AG10803 (cell line): ENCODE results near the gene NEO1.
"Not testable (repeated sequence)": the region's sequence is repeated elsewhere in the genome, so short reads cannot be mapped to it uniquely, and the experiment has no call there.

Source experiments
- DNase-seq: peaks from one replicate; pipeline ENCODE4 v3.0.0; 2010; ENCODE audit warnings: low read depth
- H3K4me3 ChIP-seq: 2 replicates; pipeline ENCODE4 v1.5.1; 2011; ENCODE audit warnings: mild to moderate bottlenecking, low read length, control low read depth
- TF ChIP-seq, protein P1 (sequence below): conservative IDR thresholded peaks from 2 replicates; pipeline ENCODE4 v1.5.1; 2011; ENCODE audit warnings: mild to moderate bottlenecking, low read length, control low read depth, inconsistent platforms

The NEO1 gene

DNA sequence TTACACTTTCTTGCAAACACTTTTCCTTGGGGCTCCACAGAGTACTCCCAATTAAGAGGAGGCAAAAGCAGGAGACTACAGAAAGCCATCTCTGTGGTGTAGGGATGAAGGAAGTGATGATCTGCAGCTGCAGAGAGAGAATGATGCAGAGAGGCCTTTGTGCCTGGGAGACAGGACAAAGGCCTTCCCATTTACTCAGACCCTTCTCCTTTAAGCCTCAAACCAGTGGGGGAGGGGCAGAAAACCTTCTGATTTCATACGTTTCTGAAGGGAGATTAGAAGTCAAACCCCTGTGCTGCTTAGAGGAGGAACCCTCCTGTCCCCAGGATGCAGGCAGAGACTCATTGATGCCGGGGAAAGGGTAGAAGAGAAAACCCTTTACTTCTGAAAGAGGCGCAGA is 130.8 kb downstream of the NEO1 start:
- DNase-seq, result no peak
- TF ChIP-seq, protein P1, sequence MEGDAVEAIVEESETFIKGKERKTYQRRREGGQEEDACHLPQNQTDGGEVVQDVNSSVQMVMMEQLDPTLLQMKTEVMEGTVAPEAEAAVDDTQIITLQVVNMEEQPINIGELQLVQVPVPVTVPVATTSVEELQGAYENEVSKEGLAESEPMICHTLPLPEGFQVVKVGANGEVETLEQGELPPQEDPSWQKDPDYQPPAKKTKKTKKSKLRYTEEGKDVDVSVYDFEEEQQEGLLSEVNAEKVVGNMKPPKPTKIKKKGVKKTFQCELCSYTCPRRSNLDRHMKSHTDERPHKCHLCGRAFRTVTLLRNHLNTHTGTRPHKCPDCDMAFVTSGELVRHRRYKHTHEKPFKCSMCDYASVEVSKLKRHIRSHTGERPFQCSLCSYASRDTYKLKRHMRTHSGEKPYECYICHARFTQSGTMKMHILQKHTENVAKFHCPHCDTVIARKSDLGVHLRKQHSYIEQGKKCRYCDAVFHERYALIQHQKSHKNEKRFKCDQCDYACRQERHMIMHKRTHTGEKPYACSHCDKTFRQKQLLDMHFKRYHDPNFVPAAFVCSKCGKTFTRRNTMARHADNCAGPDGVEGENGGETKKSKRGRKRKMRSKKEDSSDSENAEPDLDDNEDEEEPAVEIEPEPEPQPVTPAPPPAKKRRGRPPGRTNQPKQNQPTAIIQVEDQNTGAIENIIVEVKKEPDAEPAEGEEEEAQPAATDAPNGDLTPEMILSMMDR, result no peak
- H3K4me3 ChIP-seq, result no peak overlapping the region

DNA sequence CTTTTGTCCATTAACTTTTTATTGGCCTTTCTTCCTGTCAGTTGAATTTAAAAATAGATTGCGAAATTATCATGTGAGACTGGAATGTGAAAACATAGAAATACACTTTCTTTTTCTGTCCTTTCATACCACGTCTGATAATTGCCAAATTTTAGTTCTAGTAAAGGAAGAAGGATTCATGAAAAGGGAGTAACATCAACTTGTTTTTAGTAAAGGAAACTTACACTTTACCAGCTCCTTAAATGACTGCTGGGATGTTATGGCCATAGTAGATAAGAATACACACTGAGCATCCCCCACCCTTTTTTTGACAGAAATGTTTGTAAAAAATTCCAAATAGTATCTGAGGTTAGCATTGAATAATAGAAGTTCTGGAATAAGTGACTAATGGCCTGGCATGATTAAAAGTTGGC is 137.9 kb downstream of the NEO1 start:
- no peak overlapping the region for H3K4me3 ChIP-seq
- DNase-seq, result peak; percentile 42
- TF ChIP-seq, protein P1, result no peak

DNA sequence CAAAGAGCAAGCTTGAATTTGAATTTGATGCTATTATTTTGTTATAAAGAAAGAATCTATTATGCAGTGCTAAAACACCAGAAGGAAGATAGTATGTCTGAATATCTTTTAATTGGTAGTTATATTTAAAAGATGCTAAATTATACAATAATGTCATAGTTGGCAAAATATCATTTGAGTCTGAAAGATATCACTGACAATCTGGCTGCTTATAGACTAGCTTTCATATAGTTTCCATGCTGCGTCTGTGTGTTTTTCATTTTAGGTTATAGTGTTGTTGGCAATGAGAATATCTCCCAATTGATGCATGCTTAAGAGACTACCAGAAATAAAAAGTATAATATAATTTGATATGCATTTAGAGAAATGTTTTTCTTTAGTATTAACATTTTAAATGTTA is 142.9 kb downstream of the NEO1 start:
- TF ChIP-seq, protein P1, result no peak
- DNase-seq, result no peak
- H3K4me3 ChIP-seq, result no peak overlapping the region

DNA sequence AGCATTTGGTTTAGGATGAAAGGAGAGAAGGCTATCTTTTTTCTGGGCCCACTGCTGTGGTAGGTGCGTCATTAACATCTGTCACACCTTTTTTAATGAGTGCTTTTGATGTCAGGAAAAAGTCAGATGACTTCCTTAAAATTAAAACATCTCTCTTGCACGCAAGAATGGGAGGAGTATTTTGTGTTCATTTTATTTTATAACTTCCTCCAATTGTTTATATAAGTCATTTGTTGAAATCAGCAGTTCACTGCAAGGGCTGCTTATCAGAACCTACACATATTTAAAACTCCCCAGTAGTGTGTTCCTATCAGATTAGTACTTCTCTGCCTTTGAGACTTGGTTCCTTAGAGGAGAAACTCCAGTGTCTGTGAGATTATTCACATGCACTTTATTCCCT is 143.8 kb downstream of the NEO1 start:
- TF ChIP-seq, protein P1, result no peak
- no peak overlapping the region for H3K4me3 ChIP-seq
- DNase-seq, result no peak

DNA sequence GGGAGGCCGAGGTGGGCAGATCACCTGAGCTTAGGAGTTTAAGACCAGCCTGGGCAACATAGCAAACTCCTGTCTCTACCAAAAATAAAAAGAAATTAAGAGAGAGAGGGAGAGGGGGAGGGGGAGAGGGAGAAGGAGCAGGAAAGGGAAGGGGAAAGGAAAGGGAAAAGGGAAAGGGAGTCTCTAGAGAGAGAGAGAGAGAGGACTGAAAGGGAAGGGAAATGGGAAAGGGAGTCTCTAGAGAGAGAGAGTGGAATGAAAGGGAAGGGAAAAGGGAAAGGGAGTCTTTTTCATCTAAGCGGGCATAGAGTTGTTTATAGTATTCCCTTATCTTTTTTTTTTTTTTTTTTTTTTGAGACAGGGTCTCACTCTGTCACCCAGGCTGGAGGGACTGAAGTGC is 148.1 kb downstream of the NEO1 start:
- DNase-seq, result no peak
- TF ChIP-seq, protein P1, result no peak

DNA sequence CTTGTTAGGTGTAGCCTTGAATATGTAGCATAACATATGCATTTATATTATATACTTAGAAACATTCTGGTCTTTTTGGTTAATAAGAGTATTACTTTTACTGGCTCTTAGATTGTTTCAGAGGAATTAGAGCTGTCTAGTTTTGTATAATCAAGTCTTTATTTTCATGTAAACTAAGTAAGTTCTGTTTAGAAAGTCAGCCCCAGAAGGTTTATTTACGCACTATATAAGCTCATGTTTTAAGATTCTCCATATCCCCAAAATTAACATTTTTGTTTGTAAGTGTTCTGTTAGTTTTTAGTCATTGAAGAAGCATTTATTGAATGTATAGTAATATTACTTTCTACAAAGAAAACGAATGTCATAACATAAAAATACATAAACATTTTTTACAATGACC is 158.4 kb downstream of the NEO1 start:
- TF ChIP-seq, protein P1, result no peak
- DNase-seq, result no peak
- H3K4me3 ChIP-seq, result no peak overlapping the region

More for the DNA sequence above, 148.1 kb downstream of the NEO1 start:
- no peak overlapping the region for H3K4me3 ChIP-seq

DNA sequence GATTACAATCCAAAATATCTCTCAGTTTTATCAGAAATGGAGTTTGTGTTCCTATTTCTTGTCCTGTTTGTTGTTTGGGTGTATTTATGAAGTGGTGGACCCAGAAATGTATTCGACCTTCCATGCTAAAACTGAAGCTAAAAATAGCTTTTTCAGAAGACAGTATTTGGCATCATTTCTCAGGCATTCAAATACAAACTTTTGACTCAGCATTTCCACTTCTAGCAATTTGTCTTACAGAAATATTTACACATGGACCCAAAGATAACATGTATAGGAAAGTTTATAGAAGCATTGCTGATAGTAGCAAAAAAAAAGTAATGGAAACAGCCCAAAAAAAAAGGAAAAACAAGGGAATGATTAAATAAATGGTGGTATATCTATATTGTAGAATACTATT is 160.2 kb downstream of the NEO1 start:
- DNase-seq, result no peak
- TF ChIP-seq, protein P1, result no peak
- H3K4me3 ChIP-seq, result no peak overlapping the region

DNA sequence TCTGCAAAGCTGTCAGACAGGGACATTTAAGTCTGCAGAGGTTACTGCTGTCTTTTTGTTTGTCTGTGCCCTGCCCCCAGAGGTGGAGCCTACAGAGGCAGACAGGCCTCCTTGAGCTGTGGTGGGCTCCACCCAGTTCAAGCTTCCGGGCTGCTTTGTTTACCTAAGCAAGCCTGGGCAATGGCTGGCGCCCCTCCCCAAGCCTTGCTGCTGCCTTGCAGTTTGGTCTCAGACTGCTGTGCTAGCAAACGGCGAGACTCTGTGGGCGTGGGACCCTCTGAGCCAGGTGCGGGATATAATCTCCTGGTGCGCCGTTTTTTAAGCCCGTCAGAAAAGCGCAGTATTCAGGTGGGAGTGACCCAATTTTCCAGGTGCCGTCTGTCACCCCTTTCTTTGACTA is 169.2 kb downstream of the NEO1 start:
- not testable (repeated sequence) for DNase-seq, H3K4me3 ChIP-seq
